Muscle of arm (tissue), 12 donors: ENCODE data around the gene RIMBP2. TPM values are rescaled to one million over a fixed set of nuclear protein-coding genes. Genes with fewer than 3 reads are reported as not detected.

ENCODE experiments used
- DNase-seq: peaks from one replicate; pipeline ENCODE4 v3.0.0-alpha.2; 2013
- polyA plus RNA-seq, 12 donors: library from polyadenylated mRNA; unstranded; fragments of 120-200 nt; gene quantifications; one replicate each; pipeline ENCODE4 v1.2.1, GENCODE V29; 2013; ENCODE audit not compliant: insufficient read length in 12 of 12

RIMBP2 gene
- polyA plus RNA-seq, 12 donors = 0.55 to 6.5 (median 1.6) TPM; not detected in 1

DNA sequence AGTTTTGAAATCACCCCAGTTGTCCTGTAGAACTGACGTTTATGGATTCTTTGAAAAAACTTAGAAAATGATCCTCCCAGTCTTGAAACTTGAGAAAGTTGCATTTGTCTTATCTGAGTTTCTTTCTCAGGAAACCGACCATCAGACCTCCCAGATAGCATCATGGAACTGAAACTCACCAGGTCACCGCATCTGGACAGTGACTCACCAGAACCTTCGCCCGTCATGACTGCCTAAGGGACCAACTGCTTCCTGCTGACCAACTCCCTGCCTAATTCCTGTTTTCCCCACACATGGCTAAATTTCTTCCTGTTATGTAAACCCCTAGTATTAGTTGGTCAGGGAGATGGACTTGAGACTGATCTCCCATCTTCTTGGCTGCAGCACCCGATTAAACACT lies 175.7 kb downstream of the RIMBP2 start:
- DNase-seq = no peak

DNA sequence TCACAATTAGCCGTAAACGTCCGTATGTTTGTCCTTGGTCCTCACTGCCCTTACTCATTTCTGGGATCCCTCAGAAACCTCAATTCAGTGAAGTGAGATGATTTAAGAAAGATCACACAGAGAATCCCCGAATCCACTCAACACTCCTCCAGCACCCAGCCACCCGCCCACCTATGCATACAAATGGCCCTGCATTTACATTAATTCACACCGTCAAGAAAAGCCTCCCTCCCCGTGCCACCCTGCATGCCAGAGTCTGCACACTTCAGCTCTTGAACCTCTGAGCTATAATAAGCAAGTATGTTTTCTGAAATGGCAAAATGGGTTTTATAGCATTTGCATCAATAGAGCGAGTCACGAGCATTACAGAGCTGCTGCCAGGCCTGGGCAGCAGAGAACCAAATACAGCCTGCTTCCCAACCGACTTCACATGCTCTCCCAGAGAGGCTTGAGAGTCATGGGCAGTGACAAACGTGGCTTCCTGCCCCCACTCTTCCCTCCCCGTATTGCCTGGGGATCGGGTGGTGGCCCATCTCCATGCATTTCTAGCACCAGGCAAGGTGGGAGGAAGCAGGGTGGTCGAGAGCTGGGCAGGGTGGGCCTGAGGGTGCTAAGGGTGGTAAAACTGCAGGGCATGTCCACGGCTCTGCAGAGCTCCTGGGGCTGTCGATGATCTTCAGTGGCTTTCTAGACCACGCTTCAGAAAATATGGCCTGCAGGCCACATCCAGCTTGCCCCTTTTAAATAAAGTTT lies 177.6 kb downstream of the RIMBP2 start:
- no peak for DNase-seq

DNA sequence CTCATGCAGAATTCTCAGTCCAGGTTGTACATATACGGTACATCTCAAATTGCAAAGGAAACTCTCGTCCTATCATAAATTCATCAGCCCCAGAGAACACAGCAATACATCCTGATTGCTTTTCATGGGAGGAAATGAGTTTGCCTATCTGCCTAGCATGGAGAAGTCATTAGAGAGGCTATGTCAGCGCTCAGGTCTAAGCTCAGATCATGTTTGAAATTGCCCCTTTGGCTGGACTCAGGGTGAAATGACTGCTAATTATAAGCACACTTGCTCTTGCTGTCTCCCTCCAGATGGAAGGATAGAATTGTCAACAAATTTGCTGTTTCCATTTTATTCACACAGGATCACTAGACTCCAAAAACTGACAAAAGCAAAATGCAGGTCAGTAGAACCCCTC lies 178.4 kb downstream of the RIMBP2 start:
- no peak for DNase-seq

DNA sequence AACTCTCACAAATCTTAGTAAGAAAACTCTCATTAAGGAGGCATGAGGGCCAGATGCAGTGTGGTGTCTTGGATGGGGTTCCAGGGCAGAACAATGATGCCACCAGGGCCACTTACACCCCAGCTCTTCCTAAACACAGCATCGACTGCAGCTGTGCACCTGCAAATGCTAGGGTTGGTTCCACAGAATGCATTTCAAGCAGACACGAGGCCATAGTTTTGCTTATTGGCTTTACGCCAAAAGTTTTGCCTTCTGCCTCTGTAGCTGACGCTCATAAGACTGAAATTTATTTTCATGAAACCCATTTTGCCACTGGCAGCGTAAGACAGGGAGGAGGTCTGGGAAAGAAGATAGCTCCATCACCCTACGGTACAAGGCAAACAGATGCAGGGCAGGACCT lies 179.0 kb downstream of the RIMBP2 start:
- DNase-seq = no peak

DNA sequence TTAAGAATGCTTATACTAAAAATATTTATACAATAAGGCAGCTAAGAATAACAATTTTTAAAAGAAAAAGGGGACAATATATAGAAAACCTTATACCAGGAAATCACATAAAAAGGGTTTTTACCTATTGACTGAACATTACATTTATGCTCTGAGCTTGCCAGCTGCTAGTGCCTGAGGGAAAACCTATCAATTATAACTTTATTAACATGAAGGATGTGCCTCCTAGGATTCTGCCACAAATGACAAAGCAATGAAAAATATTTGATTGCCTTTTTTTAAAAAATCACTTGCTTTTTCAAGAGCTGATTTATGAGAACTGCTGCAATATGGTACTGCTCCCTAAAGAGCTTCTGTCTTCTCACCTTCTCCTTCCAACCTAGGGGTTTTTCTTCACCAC lies 185.7 kb downstream of the RIMBP2 start:
- no peak for DNase-seq

DNA sequence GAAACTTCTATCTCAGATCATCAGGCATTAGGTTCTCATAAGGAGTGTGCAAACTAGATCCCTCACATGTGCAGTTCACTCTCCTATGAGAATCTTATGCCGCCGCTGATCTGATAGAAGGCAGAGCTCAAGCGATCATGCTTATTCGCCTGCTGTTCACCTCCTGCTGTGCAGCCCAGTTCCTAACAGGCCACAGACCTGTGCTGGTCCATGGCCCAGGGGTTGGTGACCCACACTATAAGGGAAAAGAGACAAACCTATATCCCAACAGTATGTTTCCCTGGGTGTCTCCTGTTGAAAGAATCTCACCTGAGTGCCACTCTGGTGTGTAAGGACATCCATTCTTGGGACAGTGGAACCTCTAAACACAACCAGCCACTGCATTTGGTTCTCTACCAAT lies 186.3 kb downstream of the RIMBP2 start:
- no peak for DNase-seq

DNA sequence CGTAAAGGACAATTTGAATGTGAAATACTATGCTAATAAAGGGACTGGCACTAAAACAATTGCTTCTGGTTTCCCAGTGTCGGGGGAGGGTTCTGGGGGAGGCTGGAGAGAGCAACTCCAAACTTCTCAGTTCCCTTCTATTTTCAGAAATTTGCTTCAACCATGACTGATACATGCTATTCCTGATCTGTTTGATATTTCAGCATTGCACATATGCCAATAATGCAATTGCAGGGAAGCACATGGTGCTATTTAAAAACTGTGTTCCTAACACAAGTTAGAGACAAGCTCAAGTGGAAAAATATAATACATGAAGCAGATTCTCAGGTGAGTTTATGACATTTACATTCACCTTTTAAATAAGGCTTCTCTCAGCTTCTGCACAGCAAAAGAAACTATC lies 188.9 kb downstream of the RIMBP2 start:
- DNase-seq = no peak

DNA sequence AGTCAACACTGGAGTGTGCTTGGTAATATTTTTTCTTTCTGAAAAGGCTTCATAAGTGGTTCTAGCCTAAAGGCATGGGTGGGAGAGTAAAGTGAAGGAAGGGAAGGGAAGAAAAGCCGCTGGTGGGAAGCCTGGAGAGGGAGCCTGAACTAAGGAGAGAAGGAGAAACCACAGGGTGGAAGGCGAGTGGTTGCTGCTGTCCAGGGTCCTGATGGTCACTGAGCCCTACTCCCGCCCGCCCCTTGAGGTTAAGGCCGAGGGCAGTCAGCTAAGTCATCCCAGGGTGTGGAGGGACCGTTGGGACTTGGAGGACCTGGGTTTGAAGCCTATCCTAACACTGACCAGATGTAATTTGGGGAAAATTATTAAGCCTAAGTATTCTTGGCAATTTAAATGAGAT lies 189.3 kb downstream of the RIMBP2 start:
- DNase-seq = peak; percentile 31

DNA sequence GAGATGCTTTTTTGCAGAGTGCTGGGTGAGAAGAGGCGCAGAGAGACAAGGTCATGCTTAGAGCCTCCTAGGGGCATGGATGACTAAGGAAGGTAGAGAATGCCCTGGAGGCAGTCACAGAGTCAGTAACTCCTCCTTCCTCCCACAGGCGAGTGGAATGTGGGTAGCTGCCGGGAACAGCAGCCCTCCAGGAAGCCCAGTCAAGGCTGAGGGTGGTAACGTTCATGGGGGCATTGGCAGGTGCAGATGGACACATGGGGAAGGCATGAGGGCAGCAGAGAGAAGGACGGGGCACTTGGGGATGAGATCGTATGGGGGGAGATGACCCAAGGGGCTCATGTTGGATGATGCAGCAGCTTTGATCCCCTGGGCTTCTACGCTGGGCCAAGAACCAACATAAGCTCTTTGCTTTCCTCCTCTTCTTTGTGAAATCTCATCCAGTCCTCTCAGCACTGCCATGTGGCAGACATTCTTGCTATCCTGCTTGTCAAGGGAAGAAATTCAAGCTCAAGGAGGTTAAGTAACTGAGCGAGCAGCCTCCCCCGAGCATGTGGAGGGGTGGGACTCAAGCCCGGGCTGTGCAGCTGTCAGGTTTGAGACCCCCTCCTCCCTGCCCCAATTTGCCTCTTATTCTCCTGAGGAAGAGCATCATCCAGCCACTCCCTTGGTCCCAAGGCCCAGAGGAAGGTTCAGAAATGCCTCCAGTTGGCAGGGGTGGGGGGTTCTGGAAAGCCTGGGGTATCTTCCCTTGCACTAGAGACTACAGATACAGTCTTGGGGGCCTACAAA lies 190.5 kb downstream of the RIMBP2 start:
- DNase-seq = no peak

DNA sequence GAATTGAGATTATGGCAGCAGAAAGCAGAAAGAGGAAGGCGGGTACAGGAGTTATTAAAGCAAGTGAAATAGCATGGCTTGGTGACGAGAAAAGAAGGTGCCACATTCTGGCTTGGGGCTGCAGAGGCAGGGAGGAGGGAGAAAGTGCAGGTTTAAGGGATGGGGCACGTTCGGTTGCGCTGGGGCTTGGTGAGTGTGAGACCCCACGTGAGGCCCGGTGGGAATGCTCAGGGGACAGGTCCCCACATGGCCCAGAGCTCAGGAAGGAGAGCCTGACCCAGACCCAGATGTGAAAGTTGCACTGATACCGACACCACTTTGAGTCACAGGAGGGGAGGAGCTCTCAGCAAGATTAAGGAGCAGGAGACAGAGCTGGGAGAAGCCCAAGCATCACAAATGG lies 191.3 kb downstream of the RIMBP2 start:
- no peak for DNase-seq

DNA sequence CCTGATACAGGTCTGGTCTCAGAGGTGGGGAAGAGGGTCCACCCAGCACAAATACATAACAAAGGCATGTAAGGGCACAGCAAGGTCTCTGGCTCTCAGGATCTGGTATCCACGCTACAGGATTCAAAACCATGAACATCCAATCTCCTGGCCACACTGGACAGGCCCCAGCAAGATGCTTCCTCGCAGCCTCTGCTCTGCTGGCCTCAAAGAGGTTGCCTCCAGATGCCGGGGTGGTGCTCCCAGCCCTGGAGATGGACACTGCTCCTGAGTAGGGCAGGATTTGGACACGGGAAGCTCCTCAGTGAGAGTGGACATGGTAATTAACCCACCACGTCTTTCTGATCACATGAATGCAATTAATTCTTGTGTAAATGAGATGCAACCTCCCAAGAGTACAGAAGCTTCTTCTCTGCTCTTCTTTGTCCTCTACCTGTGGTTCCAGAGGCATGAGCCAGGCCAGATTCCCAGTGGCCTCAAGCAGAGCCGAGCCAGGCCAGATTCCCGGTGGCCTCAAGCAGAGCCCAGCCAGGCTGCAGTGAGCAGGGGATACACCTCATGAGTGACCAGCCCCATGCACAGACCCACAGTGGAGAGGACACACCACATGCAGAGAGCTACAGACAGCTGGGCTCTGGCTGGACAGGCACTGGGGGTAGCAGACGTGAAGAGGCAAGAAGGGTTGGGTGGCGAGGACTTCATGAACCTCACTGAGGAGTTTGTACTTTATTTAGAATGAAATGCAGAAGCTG lies 192.1 kb downstream of the RIMBP2 start:
- DNase-seq = no peak

DNA sequence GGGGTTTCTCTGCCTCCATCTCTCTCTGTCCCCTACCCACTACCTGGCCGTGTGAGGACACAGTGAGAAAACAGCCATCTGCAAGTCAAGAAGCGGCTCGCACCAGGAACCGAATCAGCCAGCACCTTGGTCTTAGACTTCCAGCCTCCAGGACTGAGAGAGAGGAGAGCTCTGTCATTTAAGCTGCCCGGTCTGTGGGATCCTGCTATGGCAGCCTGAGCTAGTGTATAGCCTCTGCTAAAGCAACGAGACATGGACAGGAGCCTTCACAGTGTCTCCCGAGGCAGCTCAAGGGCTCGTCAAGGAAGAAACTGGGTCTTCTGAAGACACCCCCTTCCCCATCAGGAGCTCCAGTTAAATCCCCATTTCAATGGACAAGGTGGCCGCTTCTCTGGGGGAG lies 192.9 kb downstream of the RIMBP2 start:
- no peak for DNase-seq

DNA sequence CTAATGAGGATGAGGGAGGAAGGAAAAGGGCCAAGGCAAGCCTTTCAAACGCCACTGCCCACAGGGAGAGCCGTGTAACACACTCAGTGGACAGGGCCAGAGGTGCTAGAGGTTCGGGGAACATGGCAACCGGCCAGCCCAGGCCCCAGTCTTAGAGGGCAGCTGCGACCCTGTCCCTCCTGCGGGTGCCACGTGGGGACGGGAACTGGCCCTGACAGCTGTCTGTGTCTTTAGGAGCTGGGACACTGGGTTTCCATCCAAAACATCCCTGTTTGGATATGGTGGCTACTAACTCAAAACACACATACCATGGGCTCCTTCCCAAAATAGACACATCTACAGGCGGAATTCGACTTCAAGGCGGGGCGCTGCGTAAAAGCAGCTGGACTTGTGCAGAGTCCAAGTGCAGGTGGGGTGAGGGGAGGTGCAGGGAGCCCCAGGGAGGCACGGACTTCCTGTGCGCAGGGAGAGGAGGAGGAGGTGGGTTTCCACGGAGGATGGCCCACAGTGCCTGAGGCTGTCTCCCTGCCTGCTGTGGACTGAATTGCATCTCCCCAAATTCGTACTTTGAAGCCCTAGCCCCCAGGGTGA lies 193.8 kb downstream of the RIMBP2 start:
- DNase-seq = no peak

DNA sequence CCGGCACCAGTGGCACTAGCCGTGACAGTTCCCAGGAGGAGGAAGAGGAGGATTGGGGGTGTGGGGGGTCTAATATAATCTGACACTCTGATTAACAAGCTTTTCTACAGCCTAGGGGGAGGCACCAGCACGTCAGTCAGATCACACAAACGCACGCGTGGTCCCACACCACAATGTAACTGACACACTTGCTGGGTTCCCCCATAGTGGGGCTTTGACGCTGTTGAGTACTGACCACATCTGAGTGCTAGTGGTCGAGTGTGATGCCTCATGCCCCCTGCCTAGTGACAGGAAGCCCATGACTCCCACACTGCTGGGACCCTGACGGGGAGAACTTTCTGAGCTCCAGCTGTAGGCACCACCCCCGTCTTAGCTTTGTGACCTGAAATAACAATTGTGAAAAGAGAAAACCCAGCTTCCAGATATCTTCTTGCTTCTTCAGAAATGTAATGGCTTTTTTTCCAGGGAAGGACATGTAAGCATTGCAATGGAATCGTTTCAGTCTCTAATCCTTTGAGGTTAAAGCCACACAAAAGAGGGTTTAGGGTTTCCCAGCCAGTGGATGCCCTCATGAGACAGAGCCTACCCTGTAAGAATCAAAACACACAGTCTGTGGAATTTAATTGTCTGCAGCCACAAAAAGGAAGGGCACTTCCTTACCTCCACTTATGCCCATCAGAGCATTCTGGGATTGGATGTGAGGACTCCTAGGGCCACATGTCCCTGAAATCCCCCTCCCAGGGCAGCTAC lies 194.5 kb downstream of the RIMBP2 start:
- DNase-seq = no peak

DNA sequence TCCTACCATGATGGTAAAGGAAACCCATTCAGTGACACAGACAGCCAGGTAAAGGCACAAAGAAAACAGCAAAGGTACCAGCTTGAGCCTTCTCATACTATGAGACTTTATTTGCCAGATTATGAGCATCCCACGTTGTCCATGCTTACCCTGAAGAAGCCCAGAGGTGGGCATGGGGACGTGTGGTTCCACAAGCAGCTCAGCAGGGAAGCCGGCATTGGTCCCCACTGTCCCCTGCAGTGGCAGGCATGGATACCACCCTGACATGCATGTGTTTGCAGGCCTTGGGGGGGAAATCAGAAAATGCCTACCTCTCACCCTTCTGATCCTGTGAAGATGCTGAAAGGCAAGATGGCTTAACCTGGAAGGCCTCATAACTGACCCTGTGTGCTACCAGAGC lies 195.3 kb downstream of the RIMBP2 start:
- no peak for DNase-seq

DNA sequence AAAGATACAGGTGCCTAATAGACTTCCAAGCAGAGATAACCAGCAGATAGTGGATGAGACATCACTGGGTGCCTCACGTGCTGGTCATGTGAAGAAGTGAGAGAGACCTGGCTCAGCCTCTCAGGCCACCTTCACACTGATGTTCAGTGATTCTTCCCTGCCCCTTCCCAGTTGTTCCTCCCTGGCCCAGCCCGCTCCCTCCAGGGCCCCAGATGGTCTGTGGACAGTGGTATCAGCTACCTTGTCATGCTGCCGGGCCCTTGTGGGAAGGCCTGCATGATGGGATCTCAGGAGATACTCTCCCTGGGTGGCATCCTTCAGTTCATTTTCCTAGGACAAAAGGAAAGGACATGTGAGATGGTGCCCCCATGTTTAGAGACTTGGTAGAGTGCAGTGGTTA lies 198.5 kb downstream of the RIMBP2 start:
- DNase-seq = no peak

DNA sequence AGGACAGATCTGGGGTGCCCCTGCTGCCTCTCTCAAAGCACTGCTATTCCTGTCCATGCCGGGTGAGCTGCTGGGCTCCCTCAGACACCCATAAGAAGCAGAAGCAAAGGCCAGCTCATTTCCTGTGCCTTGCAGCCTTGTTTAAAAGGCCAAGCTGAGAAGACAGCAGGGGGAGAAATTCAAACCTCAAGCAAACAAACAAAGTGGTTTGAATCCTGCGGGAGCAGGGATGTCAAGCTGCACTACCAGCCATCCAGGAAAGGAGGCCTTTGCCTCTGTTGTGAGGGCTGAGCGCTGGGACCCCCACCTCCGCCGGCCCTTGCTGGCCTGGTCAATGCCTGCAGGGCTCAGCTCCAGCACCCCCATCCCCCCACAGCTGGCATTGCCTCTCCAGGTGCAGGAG lies 201.9 kb downstream of the RIMBP2 start:
- DNase-seq = no peak

DNA sequence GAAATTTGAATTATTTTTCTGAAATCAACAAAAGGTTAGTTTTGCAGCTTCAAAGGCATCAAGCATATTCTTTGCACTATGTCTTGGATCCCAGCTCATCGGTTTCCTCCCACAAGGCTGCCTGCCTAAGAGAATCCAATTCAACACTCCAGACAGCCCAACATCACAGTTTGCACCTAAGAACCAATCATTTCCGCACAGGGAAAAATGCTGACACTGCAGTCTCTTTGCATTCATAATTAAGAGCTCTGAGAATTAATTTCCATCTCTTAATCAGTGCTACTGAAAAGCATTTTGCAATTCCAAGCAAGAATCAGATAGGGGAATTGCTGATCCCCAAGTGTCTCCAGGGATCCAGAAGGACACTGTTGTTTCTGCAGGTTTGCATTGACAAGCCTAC lies 202.5 kb downstream of the RIMBP2 start:
- DNase-seq = no peak

DNA sequence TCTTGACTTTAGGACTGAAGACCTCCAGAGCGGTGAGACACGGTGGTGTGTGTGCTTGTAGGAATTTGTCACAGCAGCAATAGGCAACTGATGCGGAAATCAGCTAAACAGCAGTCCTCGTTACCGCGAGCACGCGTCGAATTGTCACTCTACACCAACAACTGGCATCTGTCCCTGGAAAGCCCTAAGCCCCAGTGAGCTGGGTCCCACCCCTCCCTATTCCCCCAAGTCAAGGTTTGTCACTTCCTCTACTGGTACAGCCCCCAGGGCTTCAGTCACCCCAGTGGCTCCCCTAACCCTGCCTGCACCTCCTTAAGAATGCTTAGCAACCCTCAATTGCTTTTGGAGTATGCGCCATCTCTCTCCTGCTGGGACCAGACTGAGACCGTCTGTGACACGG lies 204.8 kb downstream of the RIMBP2 start:
- DNase-seq = no peak

DNA sequence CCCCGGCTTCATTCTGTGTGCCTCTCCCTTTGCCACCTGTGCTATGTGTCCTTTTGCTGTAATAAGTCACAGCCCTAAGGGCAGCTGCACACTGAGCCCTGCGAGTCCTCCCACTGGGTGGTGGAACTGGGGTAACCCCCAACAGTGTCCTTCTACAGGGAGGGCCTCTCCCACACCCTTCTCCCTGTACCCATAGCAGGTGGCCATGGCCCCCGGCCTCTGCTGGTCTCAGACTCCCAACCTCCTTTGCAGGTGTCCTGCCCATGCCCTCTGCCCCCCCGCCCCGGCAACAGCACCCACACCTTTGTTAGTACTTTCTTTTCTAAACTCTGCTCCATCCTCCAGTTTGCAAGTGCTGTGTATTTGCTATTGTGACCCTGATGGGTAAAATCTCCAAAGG lies 206.6 kb downstream of the RIMBP2 start:
- DNase-seq = no peak

DNA sequence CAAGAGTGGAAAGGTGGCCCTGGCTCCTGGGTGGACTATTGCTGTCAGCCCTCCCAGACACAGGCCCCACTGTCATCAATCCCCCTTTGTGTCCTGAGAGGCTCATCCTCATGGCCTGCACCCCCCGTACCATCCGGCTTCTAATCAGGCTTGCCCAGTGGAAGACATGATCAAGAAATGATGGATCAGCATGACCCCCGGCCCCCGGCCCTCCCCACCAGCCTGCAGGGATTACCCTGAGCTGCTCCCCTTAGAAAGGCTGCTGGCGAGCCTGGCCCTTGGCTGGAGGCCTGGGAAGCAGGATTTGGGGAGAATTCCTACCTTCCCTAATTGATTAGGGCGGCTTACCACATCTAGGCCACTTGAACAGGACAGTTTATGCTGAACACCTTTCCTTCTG lies 207.3 kb downstream of the RIMBP2 start:
- DNase-seq = no peak

DNA sequence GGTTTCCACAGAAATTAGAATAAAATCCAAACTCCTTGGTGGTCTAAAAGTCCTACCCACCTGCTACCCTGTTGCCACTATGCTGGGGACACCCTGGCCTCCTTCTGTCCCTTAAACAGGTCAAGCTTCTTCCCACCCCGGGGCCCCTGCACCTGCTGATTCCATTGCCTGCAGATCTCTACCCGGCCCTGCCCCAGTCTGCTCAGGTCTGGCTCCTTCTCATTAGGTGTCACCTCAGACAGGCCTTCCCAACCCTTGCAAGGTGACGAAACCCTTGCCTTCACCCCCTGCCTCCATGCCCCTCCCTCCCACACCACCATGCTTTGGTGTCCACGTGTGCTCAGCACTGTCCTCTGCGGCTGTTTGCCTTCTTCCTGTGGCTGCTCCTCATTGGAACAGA lies 207.8 kb downstream of the RIMBP2 start:
- DNase-seq = no peak
